Gastrocnemius medialis (tissue), 4 donors: Measurements from ENCODE around the gene IGSF9B.

Source experiments
- CTCF ChIP-seq, 5 experiments: fragments of 450-650 bp in 3 of 5; fragments of 200-600 bp in 2 of 5; sonication (generic) in 2 of 5; IDR thresholded peaks in 4 of 5; conservative IDR thresholded peaks in 1 of 5; 1 replicate in 4 of 5; 2 replicates in 1 of 5; pipeline ENCODE4 v1.5.1; 2016 to 2019; ENCODE audit warnings: antibody characterized with exemption in 5 of 5, mild to moderate bottlenecking in 3 of 5, moderate library complexity in 3 of 5
- POLR2A ChIP-seq, 2 donors: fragments of 450-650 bp; IDR thresholded peaks; one replicate each; pipeline ENCODE4 v1.6.1; 2017; ENCODE audit warnings: antibody characterized with exemption in 2 of 2, mild to moderate bottlenecking in 2 of 2, moderate library complexity in 2 of 2

DNA sequence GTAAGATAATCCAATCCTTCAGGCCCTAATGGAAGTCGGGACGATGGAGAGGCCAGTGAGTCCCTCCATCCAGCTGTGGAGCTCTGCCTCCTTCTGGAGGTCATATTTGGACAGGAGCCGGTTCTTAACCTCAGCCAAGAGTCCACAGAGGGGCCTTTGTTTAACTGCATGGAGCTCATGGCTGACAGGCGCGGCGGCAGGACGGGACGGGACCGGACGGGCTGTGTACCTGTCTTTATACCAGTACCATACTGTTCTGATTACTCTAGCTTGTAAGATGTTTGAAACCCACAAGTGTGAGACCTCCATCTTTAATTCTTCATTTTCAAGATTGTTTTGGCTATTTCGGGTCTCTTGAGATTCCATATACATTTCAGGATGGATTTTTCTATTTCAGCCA is 91.3 kb downstream of the IGSF9B start:
- TF ChIP-seq CTCF (IDR thresholded peaks at IDR 0.05 in 4 of 5, conservative IDR thresholded peaks at IDR 0.05 in 1 of 5) (no peak), POLR2A (IDR thresholded peaks at IDR 0.05) (no peak)
